AG09309 (cell line): ENCODE results near the gene TNRC6B.

Experiments
- DNase-seq: peaks from one replicate; pipeline ENCODE4 v3.0.0-alpha.2; 2010; ENCODE audit warnings: low read depth
- H3K4me3 ChIP-seq: 2 replicates; pipeline ENCODE4 v1.5.1; 2011; ENCODE audit warnings: mild to moderate bottlenecking, low read depth, low read length, moderate library complexity; ENCODE audit not compliant: control insufficient read depth
- CTCF ChIP-seq: IDR thresholded peaks from 2 replicates; pipeline ENCODE4 v1.5.1; 2011; ENCODE audit warnings: mild to moderate bottlenecking, low read depth, low read length, inconsistent platforms; ENCODE audit not compliant: insufficient read depth, control insufficient read depth; ENCODE audit errors: missing control alignments

Gene TNRC6B

GRCh38 chr22:40175611-40176244, 2.0 kb upstream of the TNRC6B start:
- TF ChIP-seq CTCF, result no peak
- DNase-seq, result no peak
- no peak overlapping the region for H3K4me3 ChIP-seq

GRCh38 chr22:40176921-40177737, 596 bp upstream of the TNRC6B start:
- DNase-seq, result no peak
- peak overlapping the region; percentile 49 for H3K4me3 ChIP-seq
- no peak for TF ChIP-seq CTCF

GRCh38 chr22:40178417-40179409, 988 bp downstream of the TNRC6B start:
- no peak for DNase-seq
- peak overlapping the region; percentile 49 for H3K4me3 ChIP-seq
- TF ChIP-seq CTCF, result no peak

- peak overlapping the region; percentile 49 for H3K4me3 ChIP-seq
- DNase-seq, result no peak
- TF ChIP-seq CTCF, result no peak
These were observed 1.8 kb downstream of the TNRC6B start for GRCh38 chr22:40179526-40179925.

GRCh38 chr22:40180403-40180802, 2.7 kb downstream of the TNRC6B start:
- no peak for DNase-seq
- TF ChIP-seq CTCF, result no peak
- H3K4me3 ChIP-seq, result no peak overlapping the region

GRCh38 chr22:40181323-40181722, 3.6 kb downstream of the TNRC6B start:
- DNase-seq, result no peak
- TF ChIP-seq CTCF, result no peak
- H3K4me3 ChIP-seq, result no peak overlapping the region
